CD4-positive, alpha-beta T cell treated with Interleukin-4 for 4 hours (primary cell): ENCODE results near the gene FAM3C.
"Not testable (repeated sequence)": the region's sequence is repeated elsewhere in the genome, so short reads cannot be mapped to it uniquely, and the experiment has no call there.

ENCODE experiments used
- DNase-seq: peaks from one replicate; pipeline ENCODE4 v3.0.0-alpha.2; 2020

The FAM3C gene

DNA sequence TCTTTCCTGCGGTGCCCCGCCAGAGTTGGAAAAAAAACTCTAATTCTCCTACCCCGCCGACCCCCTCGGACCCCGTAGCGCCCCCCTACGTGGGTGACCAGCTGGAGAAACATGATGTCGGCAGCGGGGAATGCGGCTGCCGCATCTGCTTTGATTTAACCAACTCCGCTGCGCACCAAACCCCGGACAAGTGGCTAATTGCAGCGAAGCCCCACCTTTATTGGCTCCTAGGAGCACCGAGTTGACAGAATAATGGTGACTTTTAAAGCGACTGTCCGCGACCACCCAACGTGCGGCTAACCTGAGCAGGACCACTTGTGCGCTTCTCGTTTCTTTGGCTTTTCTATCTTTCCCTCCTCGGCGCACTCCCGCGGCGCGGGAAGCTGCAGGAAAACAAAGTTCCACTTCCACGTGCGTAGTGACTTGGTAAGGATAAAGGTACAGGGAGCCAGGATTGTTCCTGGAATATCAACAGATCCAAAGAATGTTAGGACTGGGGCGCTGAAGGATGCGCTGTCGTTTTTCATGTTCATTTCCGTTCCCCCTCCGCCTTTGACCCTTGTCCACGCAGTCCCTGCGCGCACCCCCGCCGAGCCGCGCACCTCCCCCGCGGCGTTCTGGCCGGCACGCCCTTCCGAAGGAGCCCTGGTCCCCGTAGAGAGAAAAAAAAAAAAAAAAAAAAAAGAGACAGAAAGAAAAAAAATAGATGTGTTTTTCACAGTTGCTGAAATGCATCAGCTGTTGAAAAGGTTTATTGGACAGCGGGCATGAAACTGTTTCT is 65.9 kb downstream of the FAM3C start:
- DNase-seq: no peak

DNA sequence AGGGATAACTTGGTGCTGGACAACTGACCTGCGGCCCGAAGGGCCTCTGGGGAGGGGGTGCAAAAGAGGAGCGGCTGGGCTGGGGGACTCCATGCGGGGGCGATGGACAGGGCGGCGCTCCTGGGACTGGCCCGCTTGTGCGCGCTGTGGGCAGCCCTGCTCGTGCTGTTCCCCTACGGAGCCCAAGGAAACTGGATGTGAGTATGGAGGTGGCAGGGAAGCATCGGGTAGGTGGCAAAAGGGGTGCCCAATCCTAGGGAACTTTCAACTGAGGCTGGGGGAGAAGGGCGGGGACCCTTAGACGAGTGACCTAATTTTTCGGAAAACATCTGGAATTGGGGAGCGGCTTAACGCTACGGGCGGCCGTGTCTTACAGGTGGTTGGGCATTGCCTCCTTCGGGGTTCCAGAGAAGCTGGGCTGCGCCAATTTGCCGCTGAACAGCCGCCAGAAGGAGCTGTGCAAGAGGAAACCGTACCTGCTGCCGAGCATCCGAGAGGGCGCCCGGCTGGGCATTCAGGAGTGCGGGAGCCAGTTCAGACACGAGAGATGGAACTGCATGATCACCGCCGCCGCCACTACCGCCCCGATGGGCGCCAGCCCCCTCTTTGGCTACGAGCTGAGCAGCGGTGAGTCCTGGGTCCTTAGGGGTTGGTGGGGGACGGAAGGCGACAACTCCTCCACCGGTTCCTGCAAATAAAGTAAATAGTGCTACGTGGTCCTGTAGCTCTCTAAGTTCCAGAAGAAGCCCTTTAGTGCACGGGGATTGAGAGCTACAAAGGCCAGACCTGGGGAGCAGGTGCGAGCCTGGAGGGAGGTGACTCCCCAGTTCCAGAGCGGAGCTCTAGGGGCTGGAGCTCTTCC is 66.7 kb downstream of the FAM3C start:
- no peak for DNase-seq

DNA sequence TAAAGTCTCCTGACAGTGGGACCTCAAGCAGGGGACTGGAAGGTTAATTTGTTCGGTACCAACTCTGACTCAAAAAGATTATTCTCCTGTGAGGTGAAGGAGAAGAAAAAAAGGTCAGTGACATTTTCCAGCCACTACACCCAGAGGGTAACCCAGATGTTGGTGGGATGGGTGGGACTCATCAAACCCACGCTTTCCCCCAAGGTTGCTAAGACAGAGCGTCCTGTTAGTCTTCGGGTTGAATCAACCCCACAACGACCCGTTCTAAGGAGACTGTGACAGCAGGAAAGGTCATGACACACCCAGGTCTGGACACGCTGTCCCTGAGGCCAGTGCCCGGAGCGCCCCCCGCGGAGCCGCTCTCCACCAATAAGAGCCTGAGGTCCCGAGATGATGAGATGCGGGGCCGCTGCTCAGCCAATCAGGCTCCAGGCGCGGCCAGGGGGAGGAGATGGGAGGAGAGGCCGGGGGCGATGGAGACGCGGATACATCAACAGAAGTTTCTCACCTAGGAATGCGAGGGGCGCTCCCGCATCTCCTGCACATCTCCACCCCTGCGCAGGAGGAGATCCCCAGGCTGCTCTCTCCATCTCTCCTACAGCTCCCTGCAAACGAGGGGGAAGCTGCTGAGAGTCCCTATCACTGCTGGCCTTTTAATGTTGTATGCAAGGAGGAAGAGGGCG is 67.5 kb downstream of the FAM3C start, which contains the start of gene WNT16:
Gene WNT16, plus strand, starts transcription at position 493 of the 683 bp plus-strand sequence. CDS start 293 bp downstream, outside the sequence.
- no peak for DNase-seq

- no peak for DNase-seq
Measured at GRCh38 chr7:121327671-121328070, 68.4 kb downstream of the FAM3C start.

DNA sequence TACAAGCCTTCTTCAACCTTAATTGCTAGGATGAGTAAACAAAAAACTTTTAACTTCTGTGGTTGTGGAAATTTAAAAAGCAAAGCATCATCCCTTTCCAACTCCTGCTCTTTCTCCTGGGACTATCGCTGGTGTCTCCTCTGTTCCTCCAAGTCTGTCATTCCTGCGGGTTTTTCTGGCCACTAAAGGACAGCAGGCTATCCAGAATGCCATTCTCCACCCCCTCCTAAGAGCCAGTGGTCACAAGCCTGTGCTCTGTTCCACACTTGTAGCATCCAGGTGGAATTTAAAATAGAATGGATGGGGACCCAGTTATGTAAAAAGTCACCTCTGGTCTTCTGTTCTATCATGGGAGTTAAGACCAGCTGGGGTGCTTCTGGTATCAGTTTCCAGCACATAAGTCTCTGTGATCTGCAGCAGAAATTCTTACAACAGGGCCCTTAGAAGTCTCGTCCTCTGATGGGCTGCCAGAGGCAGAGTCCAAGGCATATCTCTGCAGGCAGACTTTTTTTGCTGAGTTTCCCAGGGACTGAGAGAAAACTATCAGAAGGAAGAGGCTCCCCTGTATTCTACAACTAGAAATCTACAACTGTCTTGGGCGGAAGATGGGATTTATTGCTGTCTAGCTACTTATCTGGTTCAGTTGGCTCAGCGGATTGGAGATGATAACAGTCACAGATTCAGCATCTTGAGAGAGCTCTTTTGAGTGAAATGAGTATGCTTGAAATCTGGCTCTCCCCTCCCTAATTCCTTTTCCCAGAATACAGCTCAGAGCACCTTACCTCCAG is 72.4 kb downstream of the FAM3C start:
- DNase-seq: no peak

DNA sequence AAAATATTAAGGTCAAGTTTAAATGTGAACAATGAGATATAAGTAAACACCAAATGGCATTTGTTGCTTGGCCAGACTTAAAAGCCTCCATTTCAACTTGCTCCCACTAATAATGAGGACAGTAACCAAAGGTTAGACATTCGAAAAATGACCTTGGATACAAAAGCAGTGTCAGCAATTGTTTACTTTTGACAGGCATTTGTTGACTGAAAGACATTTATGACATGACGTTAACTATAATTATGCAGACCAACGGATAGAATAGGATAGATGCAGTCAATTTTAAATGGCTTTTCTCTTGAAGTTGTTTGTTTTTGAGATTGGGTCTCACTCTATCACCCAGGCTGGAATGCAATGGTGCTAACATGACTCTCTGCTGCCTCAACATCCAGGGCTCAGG is 73.6 kb downstream of the FAM3C start:
- no peak for DNase-seq

GRCh38 chr7:121315170-121315569 is 80.9 kb downstream of the FAM3C start:
- DNase-seq: not testable (repeated sequence)

GRCh38 chr7:121313793-121314676 is 82.1 kb downstream of the FAM3C start:
- no peak for DNase-seq

DNA sequence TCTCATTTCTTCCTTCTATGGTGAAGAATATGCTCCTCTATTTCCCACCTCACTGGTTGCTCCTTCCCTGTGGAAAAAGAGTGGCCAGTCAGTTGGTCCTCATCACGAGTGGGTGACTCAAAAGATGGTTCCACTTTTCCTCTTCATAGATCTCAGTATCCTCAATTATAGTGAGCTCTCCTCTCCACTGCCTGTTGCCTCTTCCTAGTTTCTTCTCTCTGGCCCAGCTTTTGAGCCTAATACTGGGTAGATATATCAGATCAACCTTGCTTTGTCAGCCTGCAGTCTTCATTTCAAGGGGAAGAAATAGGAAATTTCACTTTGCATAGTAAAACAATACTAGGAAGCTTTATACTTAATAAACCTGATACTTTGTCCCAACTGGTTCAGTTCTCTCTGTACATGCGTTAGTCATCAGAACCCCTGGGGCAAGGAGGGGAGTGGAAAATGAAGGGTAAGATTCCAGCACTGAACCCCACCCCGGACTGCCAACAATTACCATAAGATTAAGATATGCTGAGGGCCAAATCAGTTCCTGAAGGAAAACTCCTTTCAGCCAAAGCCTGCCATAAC is 82.8 kb downstream of the FAM3C start:
- no peak for DNase-seq

DNA sequence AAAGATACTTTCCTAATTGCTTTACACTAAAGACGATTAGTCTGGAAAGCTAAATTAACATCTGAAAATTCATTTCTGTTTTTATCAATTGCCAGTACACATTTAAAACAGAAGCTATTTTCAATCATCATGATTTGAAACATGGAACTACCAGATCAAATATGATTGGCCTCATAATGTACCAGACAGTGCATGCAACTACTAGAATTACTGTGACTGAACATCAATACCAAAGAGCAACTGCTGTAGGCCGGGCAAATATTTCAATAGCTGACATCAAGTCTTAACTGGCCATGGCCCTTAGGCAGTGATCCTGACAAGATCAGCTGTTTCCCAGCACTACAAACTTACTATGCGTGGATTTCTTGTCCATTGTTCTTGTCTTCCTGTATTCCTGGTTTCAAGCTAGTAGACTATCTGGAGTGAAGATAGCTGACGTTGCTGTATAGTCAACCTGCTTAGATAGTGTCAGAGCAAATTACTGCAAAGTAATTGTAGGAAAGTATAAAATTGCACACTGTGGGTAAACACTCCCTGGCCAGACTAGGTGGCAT is 89.0 kb downstream of the FAM3C start:
- DNase-seq: no peak

- DNase-seq: no peak
Measured at GRCh38 chr7:121306565-121306964, 89.5 kb downstream of the FAM3C start.

DNA sequence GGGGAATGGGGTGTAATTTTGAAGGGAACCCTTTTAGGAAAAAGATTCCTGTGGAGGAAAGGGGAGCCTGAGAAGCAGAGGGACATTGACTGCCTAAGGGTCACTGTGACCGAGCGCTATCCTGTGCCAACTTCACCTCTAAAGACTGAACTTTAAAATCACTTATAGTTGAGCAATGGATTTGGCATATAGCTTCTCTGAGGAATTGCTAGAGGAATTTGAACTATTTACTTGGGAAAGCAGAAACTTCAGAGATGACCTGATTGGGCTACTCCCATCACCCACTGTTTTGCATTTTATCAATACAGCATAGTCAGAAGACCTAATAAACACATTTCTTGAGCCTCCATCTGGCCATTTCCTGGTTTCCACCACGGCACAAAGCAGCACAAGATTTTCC is 91.0 kb downstream of the FAM3C start:
- DNase-seq: no peak

- no peak for DNase-seq
Measured at GRCh38 chr7:121304102-121304658, 91.9 kb downstream of the FAM3C start.

DNA sequence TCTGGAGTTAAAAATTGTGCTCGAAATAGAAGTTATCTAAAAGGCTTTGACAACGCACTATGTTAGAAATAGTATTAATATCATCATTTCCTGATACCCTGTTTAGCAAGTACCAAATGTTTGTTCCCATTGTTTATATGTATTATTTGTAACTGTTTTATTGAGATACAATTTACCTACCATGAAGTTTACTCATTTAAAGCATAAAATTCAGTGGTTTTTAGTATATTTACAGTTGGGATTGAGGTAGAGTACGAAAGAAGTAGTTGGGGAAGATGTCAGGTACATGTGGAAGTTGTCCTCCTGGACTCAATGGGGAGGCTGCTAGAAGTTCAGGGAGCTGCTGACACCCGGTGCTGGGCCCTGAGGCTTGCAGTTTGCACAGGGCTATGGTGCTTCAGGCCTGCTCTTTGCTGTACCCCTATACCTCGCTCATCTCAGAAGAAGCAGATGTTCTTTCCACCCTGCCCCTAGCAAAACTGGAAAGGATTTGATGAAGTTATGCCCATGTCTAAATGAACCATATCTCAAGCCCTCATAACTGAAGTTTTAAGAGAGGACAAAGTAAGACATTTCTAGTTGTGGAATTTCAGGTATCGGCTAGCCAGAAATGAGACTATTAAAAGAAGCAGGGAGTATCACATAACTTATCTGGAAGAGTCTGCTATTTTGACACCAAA is 92.5 kb downstream of the FAM3C start:
- DNase-seq: no peak

DNA sequence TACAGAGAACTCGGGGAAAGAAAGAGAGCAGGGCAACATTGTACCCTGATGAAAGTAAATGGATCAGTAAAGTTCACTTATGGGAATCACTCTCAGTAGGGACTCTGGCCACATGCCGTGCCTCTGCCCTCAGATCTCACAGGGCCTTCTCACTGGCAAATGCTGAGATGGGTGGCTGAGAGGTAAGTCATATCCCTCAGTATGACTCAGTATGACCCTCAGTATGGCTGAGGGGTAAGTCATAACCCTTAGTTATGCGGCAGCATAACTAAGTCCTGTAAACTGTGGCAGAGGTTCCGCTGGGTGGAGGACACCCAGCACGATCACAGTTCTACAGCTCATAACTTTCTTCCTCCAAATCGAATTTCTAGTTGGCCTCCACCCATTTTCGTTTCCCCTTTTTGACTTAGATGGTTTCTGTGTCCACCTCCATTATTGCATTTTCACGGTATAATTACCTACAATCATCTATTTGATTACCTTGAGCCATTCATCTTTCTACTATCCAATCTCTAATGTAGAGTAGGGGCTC is 93.8 kb downstream of the FAM3C start:
- DNase-seq: no peak

DNA sequence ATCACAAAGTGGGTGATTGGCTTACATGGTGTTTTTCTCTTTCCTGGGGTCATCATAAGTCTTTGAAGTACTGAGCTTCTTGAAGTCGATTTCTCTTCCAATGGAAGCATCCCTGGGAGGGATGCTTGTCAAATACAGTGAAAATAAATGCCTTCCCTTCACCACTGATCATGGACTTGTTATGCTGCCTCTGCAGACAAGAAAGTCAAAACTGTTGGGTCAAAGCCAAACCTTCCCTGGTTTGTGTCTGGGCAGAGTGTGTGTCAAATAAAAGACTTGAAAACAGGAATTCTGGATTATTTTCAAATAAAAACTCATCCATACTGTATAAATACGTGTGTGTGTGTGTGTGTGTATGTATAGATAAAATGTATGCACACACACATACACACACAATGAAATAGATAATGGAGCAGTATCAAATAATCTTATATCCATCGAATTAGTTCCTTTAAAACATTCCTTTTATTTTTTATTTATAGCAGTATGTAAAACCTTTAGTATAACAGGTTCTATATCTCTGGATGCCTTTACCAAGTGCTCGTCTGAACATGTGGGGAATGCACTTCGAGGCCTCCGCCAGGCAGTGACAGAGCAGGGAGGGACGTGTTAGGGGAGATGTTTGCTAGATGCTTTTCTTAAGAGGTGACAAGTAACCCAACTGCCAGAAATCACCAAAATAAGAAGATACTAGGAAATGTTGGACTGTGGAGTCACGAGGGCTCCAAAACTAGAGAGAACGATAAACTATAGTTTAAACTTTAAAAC is 94.5 kb downstream of the FAM3C start:
- DNase-seq: no peak

- no peak for DNase-seq
Measured at GRCh38 chr7:121300685-121301420, 95.3 kb downstream of the FAM3C start.
